Measurements from ENCODE around the gene MTO1. TPM values are rescaled to one million over a fixed set of nuclear protein-coding genes. Genes with fewer than 3 reads are reported as not detected.

Gene MTO1
- total and polyA plus RNA-seq, 2 of the 4 experiments (the other 2 are of a cell fraction): 15.0 to 39.8 TPM

- Histone ChIP-seq H4K20me1 (ENCODE audit: insufficient read depth, low read length) (no peaks in the 10 kb centered on the region; the same call in 1 of the 2 replicates), H3K14ac (replicated peaks; ENCODE audit: low read depth, low read length) (no peak overlapping the region), H3K36me3 (ENCODE audit: control insufficient read depth, insufficient read depth, low read length) (no peaks in the 10 kb centered on the region; the same call in 1 of the 2 replicates), H3K79me1 (ENCODE audit: low read depth in 1 of 2, low read length in 2 of 2) (peaks cover 14 to 32% of the 10 kb centered on the region in 2 experiments), H2BK5ac (ENCODE audit: low read depth, low read length, poor library complexity, severe bottlenecking) (no peak overlapping the region), H3K4me1 (ENCODE audit: control insufficient read depth, insufficient read depth, low read length) (peaks cover 2% of the 10 kb centered on the region; the same call in 1 of the 2 replicates), H4K8ac (ENCODE audit: low read depth in 2 of 2, low read length in 2 of 2) (no peak overlapping the region), H3K9me3 (ENCODE audit: control insufficient read depth, insufficient read depth, low read length) (no peaks in the 10 kb centered on the region), H4K5ac (ENCODE audit: low read depth, low read length) (no peak overlapping the region), H3K9me1 (ENCODE audit: insufficient read depth, low read length) (no peaks in the 10 kb centered on the region), H4K91ac (ENCODE audit: insufficient read depth, low read depth, low read length) (no peak overlapping the region), H3K27ac (ENCODE audit: insufficient read depth, low read length) (no peak overlapping the region), H3K4ac (ENCODE audit: low read depth, low read length) (no peak overlapping the region), H2AK5ac (ENCODE audit: low read depth, low read length) (no peak overlapping the region), H3K4me2 (ENCODE audit: low read depth, low read length) (no peak overlapping the region), H2AFZ (replicated peaks; ENCODE audit: low read length, poor library complexity) (no peak overlapping the region), H2BK15ac (ENCODE audit: low read depth, low read length) (no peak overlapping the region), H2BK20ac (ENCODE audit: low read depth, low read length) (no peak overlapping the region), H3K56ac (ENCODE audit: extremely low read depth, insufficient read depth, low read length) (no peak overlapping the region), H3K4me3 (ENCODE audit: insufficient read depth, low read depth, low read length) (no peak overlapping the region), H2BK120ac (ENCODE audit: low read depth, low read length) (no peak overlapping the region), H3K27me3 (ENCODE audit: control insufficient read depth, insufficient read depth, low read length) (no peaks in the 10 kb centered on the region), H3K18ac (ENCODE audit: low read depth, low read length) (no peak overlapping the region), H3K23ac (ENCODE audit: low read depth, low read length) (no peak overlapping the region), H3K9ac (ENCODE audit: low read depth, low read length) (no peak overlapping the region), H2AK9ac (replicated peaks; ENCODE audit: low read depth, low read length, poor library complexity) (no peak overlapping the region)
- no TSS peak for BruUV-seq (replicated peaks)
- no peak for ATAC-seq (ENCODE audit: low read depth)
- CTCF ChIA-PET: no interaction called here
- no peak for TF ChIP-seq RCOR1 (IDR thresholded peaks at IDR 0.05; ENCODE audit: insufficient replicate concordance, low read length)
- TF ChIP-seq, protein P1, sequence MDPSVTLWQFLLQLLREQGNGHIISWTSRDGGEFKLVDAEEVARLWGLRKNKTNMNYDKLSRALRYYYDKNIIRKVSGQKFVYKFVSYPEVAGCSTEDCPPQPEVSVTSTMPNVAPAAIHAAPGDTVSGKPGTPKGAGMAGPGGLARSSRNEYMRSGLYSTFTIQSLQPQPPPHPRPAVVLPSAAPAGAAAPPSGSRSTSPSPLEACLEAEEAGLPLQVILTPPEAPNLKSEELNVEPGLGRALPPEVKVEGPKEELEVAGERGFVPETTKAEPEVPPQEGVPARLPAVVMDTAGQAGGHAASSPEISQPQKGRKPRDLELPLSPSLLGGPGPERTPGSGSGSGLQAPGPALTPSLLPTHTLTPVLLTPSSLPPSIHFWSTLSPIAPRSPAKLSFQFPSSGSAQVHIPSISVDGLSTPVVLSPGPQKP (IDR thresholded peaks at IDR 0.05; ENCODE audit: borderline replicate concordance, low read depth, low read length): no peak
- TF ChIP-seq CEBPB (IDR thresholded peaks at IDR 0.05; ENCODE audit: low read depth, low read length): no peak
- no peak for TF ChIP-seq MAFK (IDR thresholded peaks at IDR 0.05; ENCODE audit: low read depth, low read length)
- no peak for TF ChIP-seq POLR2A (IDR thresholded peaks at IDR 0.05; ENCODE audit: low read depth, low read length)
- no peak for TF ChIP-seq NFE2L2 (IDR thresholded peaks at IDR 0.05; ENCODE audit: low read depth, low read length)
- TF ChIP-seq RFX5 (IDR thresholded peaks at IDR 0.05; ENCODE audit: low read depth, low read length): no peak
- TF ChIP-seq BHLHE40 (IDR thresholded peaks at IDR 0.05; ENCODE audit: low read depth, low read length): no peak
- no peak for TF ChIP-seq FOS (IDR thresholded peaks at IDR 0.05; ENCODE audit: low read depth, low read length)
- DNase-seq: no peak
- POLR2A ChIA-PET (ENCODE audit: unreplicated experiment): no interaction called here
- intact Hi-C loops (cut with micrococcal nuclease): no loop called here
- in situ Hi-C loops (cut with MboI; ENCODE audit: low sequenced_read_pairs): no loop called here
- dilution Hi-C loops (cut with HindIII; ENCODE audit: low sequenced_read_pairs, unreplicated experiment): no loop called here
- WGBS, 2 experiments (ENCODE audit: extremely low coverage in 2 of 2, insufficient read length in 1 of 2): 88% methylated on average over 1 of the region's 5 CpGs; no CpG with 5 or more reads in 1 of the 2 experiments
These were observed 1.5 kb upstream of the MTO1 start for GRCh38 chr6:73460056-73460455.

Data from IMR-90 (cell line).